ENCODE measurements around the gene CHTF18.

DNA sequence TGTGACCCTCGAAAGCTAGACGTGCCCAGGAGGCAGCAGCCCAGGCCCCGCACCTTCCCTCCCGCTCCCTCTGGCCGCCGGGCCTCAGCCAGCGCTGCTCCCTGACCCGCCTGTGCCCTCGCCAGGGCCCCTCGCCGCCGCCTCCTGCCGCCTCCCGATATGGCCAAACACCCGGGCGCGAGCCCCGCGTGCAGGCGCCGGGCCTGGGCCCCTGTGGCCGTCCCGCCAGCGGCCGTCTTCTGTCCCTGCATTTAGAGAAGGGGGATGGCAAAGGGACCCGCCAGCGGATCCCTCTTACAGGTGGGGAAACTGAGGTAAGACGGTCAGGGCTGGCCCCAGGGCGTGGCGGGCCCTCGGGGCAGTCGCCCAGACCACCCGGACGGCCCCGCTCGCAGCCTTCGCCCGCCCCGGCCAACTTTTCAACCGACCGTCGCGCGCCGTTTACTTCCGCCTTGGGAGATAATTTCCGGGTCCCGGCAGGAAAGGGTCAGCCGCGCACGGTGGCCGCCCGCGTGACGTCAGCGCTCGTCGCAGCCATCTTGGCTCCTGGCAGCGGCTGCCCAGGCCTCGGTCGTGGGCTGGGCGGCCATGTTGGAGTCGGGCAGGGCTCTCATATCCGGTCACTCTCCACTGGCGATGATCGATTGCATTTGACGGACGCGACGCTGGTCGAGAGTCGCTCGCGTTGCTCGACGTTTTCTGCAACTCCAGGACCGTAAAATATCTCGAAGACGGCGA, 19.1 kb downstream of the CHTF18 start:
- TF ChIP-seq CTCF (IDR thresholded peaks at IDR 0.05; ENCODE audit: insufficient read depth, low read depth, low read length) (no peak), EZH2 (IDR thresholded peaks at IDR 0.05; ENCODE audit: insufficient read depth, low read length) (no peak)
